ENCODE data around the gene LCT. TPM values are rescaled to one million over a fixed set of nuclear protein-coding genes. Genes with fewer than 3 reads are reported as not detected.

The LCT gene
- total and polyA plus RNA-seq, 8 donors = 0.07 to 0.24 (median 0.15) TPM

DNA sequence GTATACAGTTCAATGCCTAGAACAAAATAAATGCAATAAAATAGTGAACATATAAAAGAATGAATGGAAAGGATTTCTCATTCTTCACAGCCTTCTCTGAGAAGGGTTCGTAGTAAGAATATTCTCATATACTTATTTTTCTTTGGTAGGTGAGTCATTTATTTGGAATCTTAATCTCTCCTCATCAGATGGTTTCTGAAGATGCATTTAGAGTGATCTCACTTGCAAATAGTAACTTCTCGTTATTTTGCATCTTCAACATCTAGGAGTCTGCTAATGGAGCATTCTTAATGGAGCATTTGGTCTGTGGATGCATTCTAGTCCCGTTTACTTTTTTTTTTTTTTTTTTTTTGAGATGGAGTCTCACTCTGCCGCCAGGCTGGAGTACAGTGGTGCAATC, 91.4 kb downstream of the LCT start:
- H3K4me3 ChIP-seq = no peak overlapping the region
- intact Hi-C loops (cut with DNase I) = no loop called here
- TF ChIP-seq, protein P1, sequence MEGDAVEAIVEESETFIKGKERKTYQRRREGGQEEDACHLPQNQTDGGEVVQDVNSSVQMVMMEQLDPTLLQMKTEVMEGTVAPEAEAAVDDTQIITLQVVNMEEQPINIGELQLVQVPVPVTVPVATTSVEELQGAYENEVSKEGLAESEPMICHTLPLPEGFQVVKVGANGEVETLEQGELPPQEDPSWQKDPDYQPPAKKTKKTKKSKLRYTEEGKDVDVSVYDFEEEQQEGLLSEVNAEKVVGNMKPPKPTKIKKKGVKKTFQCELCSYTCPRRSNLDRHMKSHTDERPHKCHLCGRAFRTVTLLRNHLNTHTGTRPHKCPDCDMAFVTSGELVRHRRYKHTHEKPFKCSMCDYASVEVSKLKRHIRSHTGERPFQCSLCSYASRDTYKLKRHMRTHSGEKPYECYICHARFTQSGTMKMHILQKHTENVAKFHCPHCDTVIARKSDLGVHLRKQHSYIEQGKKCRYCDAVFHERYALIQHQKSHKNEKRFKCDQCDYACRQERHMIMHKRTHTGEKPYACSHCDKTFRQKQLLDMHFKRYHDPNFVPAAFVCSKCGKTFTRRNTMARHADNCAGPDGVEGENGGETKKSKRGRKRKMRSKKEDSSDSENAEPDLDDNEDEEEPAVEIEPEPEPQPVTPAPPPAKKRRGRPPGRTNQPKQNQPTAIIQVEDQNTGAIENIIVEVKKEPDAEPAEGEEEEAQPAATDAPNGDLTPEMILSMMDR (IDR thresholded peaks at IDR 0.05) = no peak
- peaks cover 12 to 49% of the 10 kb centered on the region in 2 donors for H3K4me1 ChIP-seq
- ATAC-seq = no peak
- H3K27ac ChIP-seq = no peak overlapping the region
- no peak for DNase-seq
- peaks cover 0 to 32% of the 10 kb centered on the region in 2 donors for H3K36me3 ChIP-seq
- no peaks in the 10 kb centered on the region for H3K9me3 ChIP-seq
- no peaks in the 10 kb centered on the region for H3K27me3 ChIP-seq

DNA sequence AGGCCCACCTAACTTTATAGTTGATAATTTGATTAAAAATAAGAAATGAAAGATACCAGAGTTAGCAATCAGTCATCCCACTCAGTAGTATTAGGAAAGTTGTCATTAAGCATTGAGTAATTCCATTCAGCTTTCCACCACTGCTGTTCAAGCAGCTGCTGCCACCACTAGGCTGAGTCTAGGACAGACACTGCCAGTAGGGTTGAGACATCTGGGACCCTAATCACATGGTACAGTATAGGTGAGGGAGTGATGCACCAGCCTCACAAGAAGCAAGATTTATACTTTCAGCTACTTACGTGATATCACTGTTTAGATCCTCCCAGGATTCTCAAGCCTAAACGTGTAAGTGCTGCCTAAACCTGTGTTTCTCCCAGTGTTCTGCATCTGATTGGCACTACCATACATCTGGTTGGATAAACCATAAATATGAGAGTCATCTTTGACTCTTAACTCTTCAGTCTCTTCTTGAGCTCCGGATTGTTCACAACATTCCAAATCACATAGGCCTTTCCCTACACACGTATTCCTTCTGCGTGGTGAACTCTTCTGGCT, 92.1 kb downstream of the LCT start:
- ATAC-seq (no peak), DNase-seq (no peak)
- intact Hi-C loops (cut with DNase I) = no loop called here
- Histone ChIP-seq H3K27me3 (no peaks in the 10 kb centered on the region), H3K27ac (no peak overlapping the region), H3K36me3 (peaks cover 0 to 24% of the 10 kb centered on the region in 2 donors), H3K4me1 (peaks cover 12 to 49% of the 10 kb centered on the region in 2 donors), H3K9me3 (no peaks in the 10 kb centered on the region), H3K4me3 (no peak overlapping the region)
- TF ChIP-seq, protein P1 (IDR thresholded peaks at IDR 0.05) = no peak

DNA sequence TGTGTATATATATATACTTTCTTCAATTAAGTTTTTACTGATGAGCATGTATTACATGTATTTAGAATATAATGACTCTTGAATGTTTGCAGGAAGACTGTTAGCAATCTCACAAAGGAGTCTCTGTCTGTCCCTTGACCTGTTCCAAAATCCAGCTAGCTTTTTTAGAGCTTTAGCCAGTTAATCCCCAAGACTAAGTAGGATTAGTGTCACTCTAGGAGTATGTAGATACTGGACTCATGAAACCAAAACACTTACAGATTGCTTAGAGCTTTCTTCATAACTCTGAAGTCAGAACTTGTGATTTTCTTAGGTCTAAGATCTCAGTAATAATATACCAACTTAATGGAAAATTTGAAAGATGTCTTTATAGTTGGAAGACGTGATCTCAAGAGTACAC, 93.1 kb downstream of the LCT start:
- intact Hi-C loops (cut with DNase I) = no loop called here
- H3K27ac ChIP-seq = peak overlapping the region in 1 of 2 donors; percentile 97
- no peaks in the 10 kb centered on the region for H3K9me3 ChIP-seq
- DNase-seq (no peak), ATAC-seq (no peak)
- H3K36me3 ChIP-seq = peaks cover 0 to 16% of the 10 kb centered on the region in 2 donors
- TF ChIP-seq, protein P1 (IDR thresholded peaks at IDR 0.05) = no peak
- peaks cover 12 to 49% of the 10 kb centered on the region in 2 donors for H3K4me1 ChIP-seq
- H3K27me3 ChIP-seq = no peaks in the 10 kb centered on the region
- H3K4me3 ChIP-seq = peak overlapping the region; percentile 78 to 98

DNA sequence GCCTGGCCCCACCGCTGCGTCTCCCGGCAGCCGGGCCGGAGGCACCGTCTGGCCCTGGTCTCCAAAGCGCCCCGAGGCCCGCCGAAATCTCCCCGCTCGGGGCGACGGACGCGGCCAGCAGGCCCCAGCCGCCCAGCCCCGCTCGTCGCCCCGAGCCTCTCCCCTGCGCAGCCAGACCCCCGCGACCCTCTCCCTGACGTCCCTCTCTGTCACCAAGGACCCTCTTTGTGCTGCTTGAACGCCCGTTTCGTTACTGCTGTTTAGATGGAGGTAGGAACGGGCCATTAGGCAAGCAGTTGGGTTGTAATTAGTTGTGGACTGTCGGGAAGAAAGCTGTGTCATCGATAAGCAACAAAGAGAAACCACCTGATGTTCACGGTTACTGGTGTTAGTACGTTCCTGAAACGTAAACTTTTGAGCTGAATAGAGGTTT, 94.6 kb downstream of the LCT start:
- TF ChIP-seq, protein P1 (IDR thresholded peaks at IDR 0.05) = no peak
- peaks cover 12 to 44% of the 10 kb centered on the region in 2 donors for H3K4me1 ChIP-seq
- H3K27me3 ChIP-seq = no peaks in the 10 kb centered on the region
- peaks cover 0 to 1% of the 10 kb centered on the region in 2 donors for H3K36me3 ChIP-seq
- intact Hi-C loops (cut with DNase I) = no loop called here
- H3K27ac ChIP-seq = peak overlapping the region; percentile 97 to 100
- ATAC-seq = peak; percentile 49
- H3K4me3 ChIP-seq = peak overlapping the region; percentile 78 to 98
- DNase-seq = peak; percentile 44 to 86 (median 72)
- H3K9me3 ChIP-seq = no peaks in the 10 kb centered on the region

DNA sequence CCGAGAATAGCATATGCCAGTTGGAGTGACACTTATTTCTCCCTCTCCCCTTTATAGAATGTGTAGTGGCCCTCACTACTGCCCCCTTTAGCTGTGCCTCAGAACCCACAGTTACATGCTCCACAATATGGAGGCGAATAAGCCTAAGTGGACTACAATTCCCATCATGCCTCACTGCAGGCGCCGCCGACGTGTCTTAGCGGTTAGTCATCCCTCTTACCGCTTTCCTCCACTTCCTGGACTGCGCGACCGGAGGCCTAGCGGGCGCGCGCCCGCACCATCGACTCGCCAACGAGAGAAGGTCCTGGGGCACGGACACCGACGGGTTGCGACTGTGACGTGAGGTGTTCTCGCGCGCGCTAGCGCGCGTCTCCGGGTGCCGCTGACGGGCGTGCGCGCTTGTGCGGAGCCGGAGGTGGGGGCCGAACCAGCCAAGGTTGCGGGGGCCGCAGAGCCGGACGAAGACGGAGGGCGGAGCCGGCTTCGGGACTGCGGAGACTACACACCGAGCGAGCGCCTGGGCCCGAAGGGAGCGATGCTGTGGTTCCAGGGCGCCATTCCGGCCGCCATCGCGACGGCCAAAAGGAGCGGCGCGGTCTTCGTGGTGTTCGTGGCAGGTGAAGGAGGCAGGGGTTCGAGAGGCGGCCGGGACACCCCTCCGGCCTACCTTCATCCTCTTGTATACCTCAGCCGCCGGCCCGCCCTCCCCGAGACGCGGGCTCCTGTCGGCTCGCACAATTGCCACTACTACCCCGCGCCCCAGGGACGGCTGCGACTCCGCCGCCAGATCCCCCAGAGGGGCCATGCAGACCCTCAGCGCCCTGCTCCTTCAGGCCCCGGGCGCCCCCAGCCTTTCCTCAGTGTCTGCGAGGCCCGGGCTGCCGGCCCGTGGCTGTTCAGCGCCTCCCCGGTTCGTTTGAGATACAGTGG, 95.3 kb downstream of the LCT start, which contains the start of gene UBXN4:
UBXN4 (plus strand) TSS at position 461 of the 930 bp plus-strand sequence; CDS start at position 536, 75 bp downstream.
- peak; percentile 97 for ATAC-seq
- H3K36me3 ChIP-seq = no peaks in the 10 kb centered on the region
- peaks cover 12 to 37% of the 10 kb centered on the region in 2 donors for H3K4me1 ChIP-seq
- H3K27me3 ChIP-seq = no peaks in the 10 kb centered on the region
- TF ChIP-seq, protein P1 (IDR thresholded peaks at IDR 0.05) = peak in 1 of 2 donors; percentile 36
- no peaks in the 10 kb centered on the region for H3K9me3 ChIP-seq
- H3K27ac ChIP-seq = peak within 1 kb of the TSS; percentile 97 to 100
- H3K4me3 ChIP-seq = peak within 1 kb of the TSS; percentile 78 to 98
- intact Hi-C loops (cut with DNase I) = no loop called here
- peak; percentile 97 to 99 (median 99) for DNase-seq

Measured in left lung (tissue), 10 donors.